HEK293 (cell line): Measurements from ENCODE around the gene OLFM2.

Experiments
- CTCF ChIA-PET: fragments of 350-600 bp; formaldehyde crosslinking; extraction: SDS; loops from one replicate; lab custom pipeline; 2021; ENCODE audit warnings: antibody characterized with exemption; lab: Yijun Ruan, JAX
- POLR2A ChIA-PET: fragments of 300-600 bp; formaldehyde crosslinking; extraction: SDS; loops from one replicate; lab custom pipeline; 2020; ENCODE audit warnings: antibody characterized with exemption, inconsistent platforms; lab: Yijun Ruan, JAX
- H3K27ac ChIP-seq: fragments of 200-500 bp; sonication (Bioruptor generic); 2 replicates; pipeline ENCODE4 v1.5.1; 2014; ENCODE audit warnings: low read depth, low read length, control low read depth, inconsistent platforms; ENCODE audit errors: extremely low read depth
- H3K36me3 ChIP-seq, 2 experiments: fragments of 200-500 bp in 1 of 2; sonication (Bioruptor generic) in 1 of 2; 1 replicate in 1 of 2; 2 replicates in 1 of 2; pipeline ENCODE4 v1.5.1; 2014 to 2017; ENCODE audit warnings: inconsistent platforms in 2 of 2, low read length in 2 of 2; ENCODE audit not compliant: control insufficient read depth in 2 of 2, insufficient read depth in 1 of 2
- H3K4me1 ChIP-seq: fragments of 200-500 bp; sonication (Bioruptor generic); 2 replicates; pipeline ENCODE4 v1.5.1; 2014; ENCODE audit warnings: mild to moderate bottlenecking, low read length, inconsistent platforms; ENCODE audit not compliant: control insufficient read depth, insufficient read depth
- H3K4me3 ChIP-seq: 2 replicates; pipeline ENCODE4 v1.5.1; 2011; ENCODE audit warnings: low read depth, mild to moderate bottlenecking, control low read depth, low read length, moderate library complexity
- H3K9me3 ChIP-seq: fragments of 200-500 bp; sonication (Bioruptor generic); 2 replicates; pipeline ENCODE4 v1.5.1; 2014; ENCODE audit warnings: low read depth, low read length, inconsistent platforms; ENCODE audit not compliant: control insufficient read depth, insufficient read depth
- ELK4 ChIP-seq: IDR thresholded peaks from 2 replicates; pipeline ENCODE4 v1.6.1; 2011; ENCODE audit warnings: mild to moderate bottlenecking, low read depth, low read length, borderline replicate concordance
- GLI2 ChIP-seq: fragments of 450-650 bp; formaldehyde crosslinking; IDR thresholded peaks from 2 replicates; pipeline ENCODE4; 2017; ENCODE audit warnings: missing biosample characterization, missing genetic modification characterization, low read depth, borderline replicate concordance
- GLIS1 ChIP-seq: fragments of 450-650 bp; formaldehyde crosslinking; IDR thresholded peaks from 2 replicates; pipeline ENCODE4 v1.5.1; 2016; ENCODE audit warnings: missing biosample characterization, missing genetic modification characterization
- HIC1 ChIP-seq: fragments of 450-650 bp; formaldehyde crosslinking; IDR thresholded peaks from 2 replicates; pipeline ENCODE4 v1.5.1; 2016; ENCODE audit warnings: missing biosample characterization, missing genetic modification characterization
- HOXA7 ChIP-seq: sonication (generic); formaldehyde crosslinking; IDR thresholded peaks from 2 replicates; pipeline ENCODE4 v1.8.1; 2022; ENCODE audit warnings: missing genetic modification reagents, borderline replicate concordance
- HOXD13 ChIP-seq: sonication (generic); formaldehyde crosslinking; IDR thresholded peaks from 2 replicates; pipeline ENCODE4 v1.8.0; 2022; ENCODE audit warnings: missing genetic modification reagents, borderline replicate concordance
- KLF9 ChIP-seq: fragments of 450-650 bp; formaldehyde crosslinking; IDR thresholded peaks from 2 replicates; pipeline ENCODE4 v1.5.1; 2016; ENCODE audit warnings: missing biosample characterization, missing genetic modification characterization, low read depth
- MEIS1 ChIP-seq: sonication (generic); formaldehyde crosslinking; IDR thresholded peaks from 2 replicates; pipeline ENCODE4 v1.8.1; 2022; ENCODE audit warnings: missing genetic modification reagents, mild to moderate bottlenecking, borderline replicate concordance
- WT1 ChIP-seq: fragments of 450-650 bp; formaldehyde crosslinking; IDR thresholded peaks from 2 replicates; pipeline ENCODE4 v1.5.1; 2016; ENCODE audit warnings: missing biosample characterization, missing genetic modification characterization
- ZBTB17 ChIP-seq: fragments of 450-650 bp; formaldehyde crosslinking; IDR thresholded peaks from 2 replicates; pipeline ENCODE4 v1.5.1; 2016; ENCODE audit warnings: missing biosample characterization, missing genetic modification characterization
- ZBTB20 ChIP-seq: fragments of 450-650 bp; formaldehyde crosslinking; IDR thresholded peaks from 2 replicates; pipeline ENCODE4 v1.5.1; 2016; ENCODE audit warnings: missing biosample characterization, missing genetic modification characterization
- ZNF10 ChIP-seq: fragments of 450-650 bp; formaldehyde crosslinking; IDR thresholded peaks from 2 replicates; pipeline ENCODE4 v1.5.1; 2017; ENCODE audit warnings: missing biosample characterization, missing genetic modification characterization
- ZNF155 ChIP-seq: fragments of 450-650 bp; formaldehyde crosslinking; IDR thresholded peaks from 2 replicates; pipeline ENCODE4 v1.5.1; 2016; ENCODE audit warnings: missing biosample characterization, missing genetic modification characterization
- ZNF175 ChIP-seq: fragments of 450-650 bp; formaldehyde crosslinking; IDR thresholded peaks from 2 replicates; pipeline ENCODE4 v1.5.1; 2016; ENCODE audit warnings: missing biosample characterization, missing genetic modification characterization
- ZNF211 ChIP-seq: fragments of 450-650 bp; formaldehyde crosslinking; IDR thresholded peaks from 2 replicates; pipeline ENCODE4 v1.5.1; 2016; ENCODE audit warnings: low read depth, missing biosample characterization, missing genetic modification characterization
- ZNF280C ChIP-seq: fragments of 450-650 bp; formaldehyde crosslinking; IDR thresholded peaks from 2 replicates; pipeline ENCODE4 v1.5.1; 2016; ENCODE audit warnings: missing biosample characterization, missing genetic modification characterization
- ZNF37A ChIP-seq: fragments of 450-650 bp; IDR thresholded peaks from 2 replicates; pipeline ENCODE4 v1.5.1; 2018; ENCODE audit warnings: missing biosample characterization, missing genetic modification characterization
- ZNF510 ChIP-seq: fragments of 450-650 bp; formaldehyde crosslinking; IDR thresholded peaks from 2 replicates; pipeline ENCODE4 v1.5.1; 2018; ENCODE audit warnings: mild to moderate bottlenecking, missing genetic modification characterization, missing biosample characterization; ENCODE audit not compliant: insufficient replicate concordance
- ZNF548 ChIP-seq: fragments of 450-650 bp; formaldehyde crosslinking; IDR thresholded peaks from 2 replicates; pipeline ENCODE4 v1.5.1; 2016; ENCODE audit warnings: missing biosample characterization, missing genetic modification characterization
- ZNF571 ChIP-seq: fragments of 450-650 bp; formaldehyde crosslinking; IDR thresholded peaks from 2 replicates; pipeline ENCODE4 v1.5.0; 2017; ENCODE audit warnings: missing biosample characterization, missing genetic modification characterization
- ZNF654 ChIP-seq: fragments of 450-650 bp; formaldehyde crosslinking; IDR thresholded peaks from 2 replicates; pipeline ENCODE4 v1.5.1; 2016; ENCODE audit warnings: low read depth, missing biosample characterization, missing genetic modification characterization
- ZNF707 ChIP-seq: fragments of 450-650 bp; formaldehyde crosslinking; IDR thresholded peaks from 2 replicates; pipeline ENCODE4 v1.5.1; 2016; ENCODE audit warnings: missing biosample characterization, missing genetic modification characterization
- ZSCAN23 ChIP-seq: fragments of 450-650 bp; formaldehyde crosslinking; IDR thresholded peaks from 2 replicates; pipeline ENCODE4 v1.5.1; 2016; ENCODE audit warnings: missing biosample characterization, missing genetic modification characterization
- TF ChIP-seq, protein P1 (sequence below): fragments of 450-650 bp; formaldehyde crosslinking; IDR thresholded peaks from 2 replicates; pipeline ENCODE4 v1.5.1; 2016; ENCODE audit warnings: missing biosample characterization, missing genetic modification characterization
- TF ChIP-seq, protein P2 (sequence below): fragments of 450-650 bp; formaldehyde crosslinking; conservative IDR thresholded peaks from 2 replicates; pipeline ENCODE4 v1.5.1; 2016; ENCODE audit warnings: low read depth, missing biosample characterization, missing genetic modification characterization
- TF ChIP-seq, protein P3 (sequence below): fragments of 450-650 bp; formaldehyde crosslinking; IDR thresholded peaks from 2 replicates; pipeline ENCODE4 v1.5.1; 2016; ENCODE audit warnings: missing biosample characterization, missing genetic modification characterization

The OLFM2 gene

GRCh38 chr19:9834726-9835506, 101.4 kb downstream of the OLFM2 start, which contains the start of gene PIN1:
Gene PIN1, plus strand, starts transcription at chr19:9835318. Its CDS starts 27 bp downstream, at chr19:9835345.
- Histone ChIP-seq H3K4me1 (no peaks in the 10 kb centered on the region), H3K9me3 (no peaks in the 10 kb centered on the region), H3K27ac (peak within 1 kb of the TSS; percentile 25; the same call in 1 of the 2 replicates), H3K4me3 (peak within 1 kb of the TSS; percentile 96), H3K36me3 (peaks cover 17 to 46% of the 10 kb centered on the region in 2 experiments)
- CTCF ChIA-PET = interaction anchor here (0.5 to 1.4 kb wide), 6 partner anchors 9 to 62 kb away, joined by 3 to 5 read pairs (median 3); no protein-coding TSS in a partner anchor
- POLR2A ChIA-PET = interaction anchor here (0.6 to 1.6 kb wide), 13 partner anchors 10 to 1721 kb away, joined by 3 to 8 read pairs (median 4); partner anchors contain the start of gene FBXL12
- TF ChIP-seq ZNF707 (tag by site-specific recombination) (no peak), HIC1 (tag by site-specific recombination) (no peak), ZNF510 (tag by site-specific recombination) (no peak), ZSCAN23 (tag by site-specific recombination) (no peak), ZNF280C (no peak), HOXD13 (CRISPR knock-in tag) (no peak), GLIS1 (peak; percentile 95), ELK4 (no peak), ZNF10 (tag by site-specific recombination) (no peak), HOXA7 (CRISPR knock-in tag) (no peak), ZNF654 (tag by site-specific recombination) (no peak), ZNF211 (tag by site-specific recombination) (no peak), ZBTB20 (tag by site-specific recombination) (no peak), MEIS1 (CRISPR knock-in tag) (no peak), GLI2 (tag by site-specific recombination) (no peak), ZNF155 (no peak), ZNF548 (no peak), ZNF571 (tag by site-specific recombination) (no peak), ZBTB17 (tag by site-specific recombination) (peak; percentile 45; the same call in 1 of the 2 replicates), WT1 (tag by site-specific recombination) (no peak), ZNF37A (tag by site-specific recombination) (no peak), ZNF175 (tag by site-specific recombination) (no peak), KLF9 (tag by site-specific recombination) (peak; percentile 82)
- TF ChIP-seq, protein P1, sequence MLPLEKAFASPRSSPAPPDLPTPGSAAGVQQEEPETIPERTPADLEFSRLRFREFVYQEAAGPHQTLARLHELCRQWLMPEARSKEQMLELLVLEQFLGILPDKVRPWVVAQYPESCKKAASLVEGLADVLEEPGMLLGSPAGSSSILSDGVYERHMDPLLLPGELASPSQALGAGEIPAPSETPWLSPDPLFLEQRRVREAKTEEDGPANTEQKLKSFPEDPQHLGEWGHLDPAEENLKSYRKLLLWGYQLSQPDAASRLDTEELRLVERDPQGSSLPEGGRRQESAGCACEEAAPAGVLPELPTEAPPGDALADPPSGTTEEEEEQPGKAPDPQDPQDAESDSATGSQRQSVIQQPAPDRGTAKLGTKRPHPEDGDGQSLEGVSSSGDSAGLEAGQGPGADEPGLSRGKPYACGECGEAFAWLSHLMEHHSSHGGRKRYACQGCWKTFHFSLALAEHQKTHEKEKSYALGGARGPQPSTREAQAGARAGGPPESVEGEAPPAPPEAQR (tag by site-specific recombination) = no peak
- TF ChIP-seq, protein P2, sequence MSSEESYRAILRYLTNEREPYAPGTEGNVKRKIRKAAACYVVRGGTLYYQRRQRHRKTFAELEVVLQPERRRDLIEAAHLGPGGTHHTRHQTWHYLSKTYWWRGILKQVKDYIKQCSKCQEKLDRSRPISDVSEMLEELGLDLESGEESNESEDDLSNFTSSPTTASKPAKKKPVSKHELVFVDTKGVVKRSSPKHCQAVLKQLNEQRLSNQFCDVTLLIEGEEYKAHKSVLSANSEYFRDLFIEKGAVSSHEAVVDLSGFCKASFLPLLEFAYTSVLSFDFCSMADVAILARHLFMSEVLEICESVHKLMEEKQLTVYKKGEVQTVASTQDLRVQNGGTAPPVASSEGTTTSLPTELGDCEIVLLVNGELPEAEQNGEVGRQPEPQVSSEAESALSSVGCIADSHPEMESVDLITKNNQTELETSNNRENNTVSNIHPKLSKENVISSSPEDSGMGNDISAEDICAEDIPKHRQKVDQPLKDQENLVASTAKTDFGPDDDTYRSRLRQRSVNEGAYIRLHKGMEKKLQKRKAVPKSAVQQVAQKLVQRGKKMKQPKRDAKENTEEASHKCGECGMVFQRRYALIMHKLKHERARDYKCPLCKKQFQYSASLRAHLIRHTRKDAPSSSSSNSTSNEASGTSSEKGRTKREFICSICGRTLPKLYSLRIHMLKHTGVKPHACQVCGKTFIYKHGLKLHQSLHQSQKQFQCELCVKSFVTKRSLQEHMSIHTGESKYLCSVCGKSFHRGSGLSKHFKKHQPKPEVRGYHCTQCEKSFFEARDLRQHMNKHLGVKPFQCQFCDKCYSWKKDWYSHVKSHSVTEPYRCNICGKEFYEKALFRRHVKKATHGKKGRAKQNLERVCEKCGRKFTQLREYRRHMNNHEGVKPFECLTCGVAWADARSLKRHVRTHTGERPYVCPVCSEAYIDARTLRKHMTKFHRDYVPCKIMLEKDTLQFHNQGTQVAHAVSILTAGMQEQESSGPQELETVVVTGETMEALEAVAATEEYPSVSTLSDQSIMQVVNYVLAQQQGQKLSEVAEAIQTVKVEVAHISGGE (tag by site-specific recombination) = 0 out of 2 replicates have a peak, but pooled peaks have one; percentile 3
- TF ChIP-seq, protein P3, sequence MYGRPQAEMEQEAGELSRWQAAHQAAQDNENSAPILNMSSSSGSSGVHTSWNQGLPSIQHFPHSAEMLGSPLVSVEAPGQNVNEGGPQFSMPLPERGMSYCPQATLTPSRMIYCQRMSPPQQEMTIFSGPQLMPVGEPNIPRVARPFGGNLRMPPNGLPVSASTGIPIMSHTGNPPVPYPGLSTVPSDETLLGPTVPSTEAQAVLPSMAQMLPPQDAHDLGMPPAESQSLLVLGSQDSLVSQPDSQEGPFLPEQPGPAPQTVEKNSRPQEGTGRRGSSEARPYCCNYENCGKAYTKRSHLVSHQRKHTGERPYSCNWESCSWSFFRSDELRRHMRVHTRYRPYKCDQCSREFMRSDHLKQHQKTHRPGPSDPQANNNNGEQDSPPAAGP (tag by site-specific recombination) = no peak
